Kidney (tissue), 14 donors: ENCODE data around the gene PROS1. TPM values are rescaled to one million over a fixed set of nuclear protein-coding genes. Genes with fewer than 3 reads are reported as not detected.

Experiments used
- DNase-seq, 5 donors: peaks; one replicate each; pipeline ENCODE4 v3.0.0-alpha.2; 2013 to 2020
- FAIRE-seq: peaks from 2 replicates; lab custom pipeline; 2012; peaks lifted over from hg19 to GRCh38; lab: Jason Lieb, UNC
- H3K27ac ChIP-seq, 2 donors: one replicate each; pipeline ENCODE4 v1.7.0; 2013; ENCODE audit warnings: low read depth in 2 of 2, low read length in 2 of 2, inconsistent platforms in 1 of 2
- H3K27me3 ChIP-seq: one replicate; pipeline ENCODE4 v1.7.1; 2013; ENCODE audit warnings: low read length, inconsistent platforms; ENCODE audit not compliant: control insufficient read depth, insufficient read depth
- H3K36me3 ChIP-seq, 3 donors: one replicate each; pipeline versions ENCODE4 v1.7.0 to v1.7.1; 2013; ENCODE audit warnings: low read length in 3 of 3, control low read depth in 1 of 3, inconsistent platforms in 1 of 3; ENCODE audit not compliant: insufficient read depth in 3 of 3, control insufficient read depth in 2 of 3
- H3K4me1 ChIP-seq, 3 donors: one replicate each; pipeline versions ENCODE4 v1.7.0 to v1.7.1; 2013; ENCODE audit warnings: low read length in 3 of 3, inconsistent platforms in 1 of 3, low read depth in 1 of 3; ENCODE audit not compliant: control insufficient read depth in 2 of 3, insufficient read depth in 2 of 3
- H3K4me3 ChIP-seq, 3 donors: one replicate each; pipeline versions ENCODE4 v1.7.0 to v1.8.1; 2013; ENCODE audit warnings: low read length in 3 of 3, control low read depth in 1 of 3, inconsistent platforms in 1 of 3
- H3K9ac ChIP-seq, 3 donors: one replicate each; pipeline versions ENCODE4 v1.7.0 to v1.7.1; 2013; ENCODE audit warnings: low read length in 3 of 3, control low read depth in 1 of 3, inconsistent platforms in 1 of 3
- H3K9me3 ChIP-seq, 3 donors: one replicate each; pipeline versions ENCODE4 v1.7.0 to v1.7.1; 2013; ENCODE audit warnings: low read length in 3 of 3, control low read depth in 1 of 3, inconsistent platforms in 1 of 3; ENCODE audit not compliant: control insufficient read depth in 2 of 3, insufficient read depth in 1 of 3
- intact Hi-C: fragments of 100-400 bp; cut with DNase I; formaldehyde crosslinking; loops from one replicate; pipeline ENCODE4 v1.11.1; 2022
- polyA plus RNA-seq: library from polyadenylated mRNA; stranded (reverse); fragments of 350-450 nt; fragmentation: Illumina TruSeq; extraction: RNeasy Lipid Tissue Mini Kit (QIAGEN cat#74804); gene quantifications from one replicate; pipeline ENCODE4 v1.2.3, GENCODE V29; 2014; ENCODE audit warnings: low read depth, low replicate concordance; ENCODE audit not compliant: insufficient read depth
- total RNA-seq: library from RNA; stranded (reverse); fragmentation: NEBNext Ultra II Directional; extraction: Animal tissue kit (Norgen Biotek cat#: 25700); gene quantifications from one replicate; pipeline ENCODE4 v1.2.1, GENCODE V29; 2021
- TF ChIP-seq, protein P1 (sequence below): IDR thresholded peaks from 3 replicates; pipeline ENCODE4 v1.5.1; 2012; ENCODE audit warnings: mild to moderate bottlenecking, moderate library complexity, borderline replicate concordance; ENCODE audit not compliant: insufficient read depth; ENCODE audit errors: extremely low read depth
- donor health status: control.
- donor health status: control.
- donor health status: control.
- donor health status: control.
- donor health status: control.
- donor health status: DM: yes; HTN: yes; CAD: no.
- donor health status: Normal renal cell carcinoma (clear cell type).

PROS1 gene
- total and polyA plus RNA-seq, 2 donors from 2014 or later: 30.0 to 56.2 TPM

DNA sequence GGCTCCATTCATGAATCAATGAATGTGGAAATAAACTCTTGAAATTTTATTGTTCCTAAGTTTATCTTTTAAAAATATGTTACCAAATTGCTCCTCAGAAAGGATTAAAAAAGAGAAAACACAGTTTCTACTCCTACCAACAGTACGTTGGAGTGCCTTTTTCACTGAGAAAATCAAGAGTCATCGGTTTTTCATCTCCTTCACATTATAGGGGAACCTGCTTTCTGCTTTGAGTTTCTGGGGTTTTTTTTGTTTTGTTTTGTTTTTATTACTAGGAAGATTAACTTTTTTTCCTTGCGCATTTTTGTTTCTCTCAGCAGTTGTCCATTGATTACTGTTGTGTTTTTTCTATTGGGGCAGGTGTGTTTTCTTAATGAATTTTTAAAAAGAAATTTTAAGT lies 9.7 kb upstream of the PROS1 start:
- Histone ChIP-seq H3K27ac (no peak overlapping the region), H3K27me3 (no peaks in the 10 kb centered on the region), H3K4me3 (no peak overlapping the region), H3K9me3 (no peaks in the 10 kb centered on the region), H3K36me3 (no peaks in the 10 kb centered on the region), H3K9ac (no peak overlapping the region), H3K4me1 (peaks cover 0 to 3% (median 0%) of the 10 kb centered on the region in 3 donors)
- TF ChIP-seq, protein P1, sequence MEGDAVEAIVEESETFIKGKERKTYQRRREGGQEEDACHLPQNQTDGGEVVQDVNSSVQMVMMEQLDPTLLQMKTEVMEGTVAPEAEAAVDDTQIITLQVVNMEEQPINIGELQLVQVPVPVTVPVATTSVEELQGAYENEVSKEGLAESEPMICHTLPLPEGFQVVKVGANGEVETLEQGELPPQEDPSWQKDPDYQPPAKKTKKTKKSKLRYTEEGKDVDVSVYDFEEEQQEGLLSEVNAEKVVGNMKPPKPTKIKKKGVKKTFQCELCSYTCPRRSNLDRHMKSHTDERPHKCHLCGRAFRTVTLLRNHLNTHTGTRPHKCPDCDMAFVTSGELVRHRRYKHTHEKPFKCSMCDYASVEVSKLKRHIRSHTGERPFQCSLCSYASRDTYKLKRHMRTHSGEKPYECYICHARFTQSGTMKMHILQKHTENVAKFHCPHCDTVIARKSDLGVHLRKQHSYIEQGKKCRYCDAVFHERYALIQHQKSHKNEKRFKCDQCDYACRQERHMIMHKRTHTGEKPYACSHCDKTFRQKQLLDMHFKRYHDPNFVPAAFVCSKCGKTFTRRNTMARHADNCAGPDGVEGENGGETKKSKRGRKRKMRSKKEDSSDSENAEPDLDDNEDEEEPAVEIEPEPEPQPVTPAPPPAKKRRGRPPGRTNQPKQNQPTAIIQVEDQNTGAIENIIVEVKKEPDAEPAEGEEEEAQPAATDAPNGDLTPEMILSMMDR: no peak
- intact Hi-C loops: no loop called here
- FAIRE-seq (no peak), DNase-seq (no peak)

DNA sequence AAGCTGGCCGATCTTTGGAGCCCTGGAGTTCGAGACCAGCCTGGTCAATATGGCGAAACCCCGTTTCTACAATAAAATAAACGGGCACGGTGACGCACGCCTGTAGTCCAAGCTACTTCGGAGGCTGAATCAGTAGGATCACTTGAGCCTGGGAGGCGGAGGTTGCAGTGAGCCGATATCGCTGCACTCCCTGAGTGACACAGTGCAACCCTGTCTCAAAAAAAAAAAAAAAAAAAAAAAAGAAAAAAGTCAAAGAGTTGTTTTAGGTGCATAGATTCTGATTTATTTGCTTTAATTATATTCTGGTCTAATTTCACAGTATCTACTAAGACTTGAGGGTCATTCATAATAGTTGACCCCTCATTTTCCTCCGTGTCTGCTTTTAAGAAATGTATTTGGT lies 8.0 kb upstream of the PROS1 start:
- Histone ChIP-seq H3K27me3 (no peaks in the 10 kb centered on the region), H3K36me3 (no peaks in the 10 kb centered on the region), H3K4me1 (peaks cover 0 to 3% (median 0%) of the 10 kb centered on the region in 3 donors), H3K27ac (no peak overlapping the region), H3K4me3 (no peak overlapping the region), H3K9me3 (no peaks in the 10 kb centered on the region), H3K9ac (no peak overlapping the region)
- FAIRE-seq: no peak
- DNase-seq: no peak
- intact Hi-C loops: no loop called here
- TF ChIP-seq, protein P1: no peak

DNA sequence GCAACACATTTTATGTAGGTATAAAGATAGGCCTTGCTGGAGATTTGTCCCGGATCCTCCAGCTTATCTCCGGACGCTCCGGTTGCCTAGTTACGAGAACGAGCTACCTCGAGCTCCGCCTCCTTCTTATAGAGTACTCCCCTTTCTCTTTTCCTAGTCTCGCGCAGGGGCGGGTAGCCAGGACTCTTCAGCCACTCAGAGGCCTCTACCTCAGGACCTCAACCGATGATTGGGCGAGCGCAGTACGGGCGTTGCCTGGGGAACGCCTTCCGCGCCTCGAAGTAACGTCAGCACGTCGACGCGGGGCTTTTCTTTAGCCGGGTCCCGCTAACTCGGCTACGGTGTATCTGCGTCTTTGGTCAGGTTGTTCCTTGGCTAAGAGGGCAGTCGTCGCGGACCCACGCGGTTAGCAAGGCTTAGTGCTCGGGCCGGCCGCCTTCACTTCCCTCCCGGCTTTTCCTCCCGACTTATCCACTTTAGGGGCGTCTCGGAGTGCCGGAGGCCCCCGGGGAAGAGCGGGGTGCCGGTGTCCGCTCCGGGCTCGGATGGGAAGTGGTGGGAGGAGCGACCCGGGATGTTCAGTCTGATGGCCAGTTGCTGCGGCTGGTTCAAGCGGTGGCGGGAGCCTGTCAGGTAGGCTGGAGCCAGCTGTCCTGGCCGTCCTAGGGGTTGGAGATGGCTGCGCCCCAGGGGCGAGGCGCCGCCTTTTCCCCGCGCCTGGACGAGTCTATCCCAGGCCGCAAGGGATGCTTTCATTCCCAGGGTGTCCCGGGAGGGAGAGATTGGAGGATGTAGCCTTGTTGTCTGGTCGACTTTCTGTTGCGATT lies 6.4 kb upstream of the PROS1 start, which contains the start of gene ARL13B:
Gene ARL13B (plus strand): TSS at position 306 of the 827 bp plus-strand sequence. CDS start 269 bp downstream, at position 575.
- Histone ChIP-seq H3K36me3 (no peaks in the 10 kb centered on the region), H3K9me3 (no peaks in the 10 kb centered on the region), H3K4me3 (peak within 1 kb of the TSS; percentile 70 to 93 (median 85)), H3K27ac (peak within 1 kb of the TSS; percentile 90 to 92), H3K27me3 (no peaks in the 10 kb centered on the region), H3K9ac (peak within 1 kb of the TSS; percentile 61 to 90 (median 70)), H3K4me1 (peaks cover 0 to 3% (median 0%) of the 10 kb centered on the region in 3 donors)
- FAIRE-seq (peak; percentile 99), DNase-seq (peak; percentile 97 to 100 (median 99))
- TF ChIP-seq, protein P1: no peak
- intact Hi-C loops: no loop called here
